K562 (cell line): Measurements from ENCODE around the gene NECTIN1.

Experiments
- ATF2 ChIP-seq: sonication (generic); formaldehyde crosslinking; IDR thresholded peaks from 2 replicates; pipeline ENCODE4 v1.8.1; 2022; ENCODE audit warnings: missing genetic modification reagents
- ATF6 ChIP-seq: sonication (generic); formaldehyde crosslinking; IDR thresholded peaks from 2 replicates; pipeline ENCODE4 v1.4.0; 2020; ENCODE audit warnings: mild to moderate bottlenecking, missing genetic modification reagents
- FOXM1 ChIP-seq, 2 experiments: fragments of 450-650 bp in 1 of 2; sonication (generic) in 1 of 2; formaldehyde crosslinking in 1 of 2; IDR thresholded peaks; 2 replicates each; pipeline versions ENCODE4 v1.6.1 to v1.9.0; 2017 to 2022; ENCODE audit warnings: low read depth in 2 of 2, mild to moderate bottlenecking in 2 of 2, missing genetic modification reagents in 1 of 2, moderate library complexity in 1 of 2
- KAT2B ChIP-seq: IDR thresholded peaks from one replicate; pipeline ENCODE4 v1.6.1; 2012; ENCODE audit warnings: low read depth, mild to moderate bottlenecking, control low read depth, inconsistent platforms, low read length, moderate library complexity
- PHB2 ChIP-seq: fragments of 450-650 bp; IDR thresholded peaks from 2 replicates; pipeline ENCODE4 v1.6.1; 2017; ENCODE audit warnings: low read depth
- POLR2A ChIP-seq: fragments of 450-650 bp; conservative IDR thresholded peaks from 2 replicates; pipeline ENCODE4 v1.6.1; 2016
- RBBP5 ChIP-seq: fragments of 200-600 bp; sonication (generic); IDR thresholded peaks from 2 replicates; pipeline ENCODE4 v1.6.1; 2012; ENCODE audit warnings: borderline replicate concordance, mild to moderate bottlenecking, low read length, control low read depth, inconsistent platforms; ENCODE audit not compliant: insufficient read depth, poor library complexity, severe bottlenecking
- TAF1 ChIP-seq: IDR thresholded peaks from 2 replicates; pipeline ENCODE4 v1.6.1; 2011; ENCODE audit warnings: mild to moderate bottlenecking, low read length, moderate library complexity; ENCODE audit not compliant: insufficient read depth, control insufficient read depth, severe bottlenecking; ENCODE audit errors: extremely low read depth
- ZNF354B ChIP-seq: fragments of 250-450 bp; sonication (Bioruptor Pico); IDR thresholded peaks from 2 replicates; pipeline ENCODE4 v1.4.0; 2020

GRCh38 chr11:119602745-119603373, 126.1 kb downstream of the NECTIN1 start:
- TF ChIP-seq ATF2 (CRISPR knock-in tag) (no peak), RBBP5 (no peak), PHB2 (no peak), ATF6 (no peak), TAF1 (no peak), FOXM1 (IDR thresholded peaks at IDR 0.05; ENCODE audit: low read depth) (no peak), FOXM1 (CRISPR knock-in tag; IDR thresholded peaks at IDR 0.05; ENCODE audit: low read depth) (no peak), ZNF354B (CRISPR knock-in tag) (no peak), POLR2A (no peak), KAT2B (no peak)
